IMR-90 (cell line): Measurements from ENCODE around the gene TBX10. TPM values are rescaled to one million over a fixed set of nuclear protein-coding genes. Genes with fewer than 3 reads are reported as not detected.

Experiments
- ATAC-seq: fragments of 200-7000 bp; cut with Tn5 transposase; 2 replicates; pipeline ENCODE4 v1.9.1; 2020; ENCODE audit warnings: low read depth, mild to moderate bottlenecking, moderate library complexity
- BruUV-seq: library from RNA; stranded (reverse); fragments of 400-500 nt; replicated peaks from 2 replicates; lab custom pipeline; 2021; lab: Mats Ljungman, UMichigan
- CTCF ChIA-PET: fragments of 300-600 bp; formaldehyde crosslinking; extraction: SDS; loops from one replicate; lab custom pipeline; 2021; ENCODE audit warnings: antibody characterized with exemption; lab: Yijun Ruan, JAX
- POLR2A ChIA-PET: fragments of 300-600 bp; sonication (Branson Sonifier 250); formaldehyde crosslinking; loops from one replicate; lab custom pipeline; 2022; ENCODE audit warnings: antibody characterized with exemption; ENCODE audit not compliant: unreplicated experiment; lab: Charles Lee
- DNase-seq: peaks from one replicate; pipeline ENCODE4 v3.0.0; 2013
- H2AFZ ChIP-seq: replicated peaks from 2 replicates; pipeline ENCODE3; 2013; ENCODE audit warnings: low read length, mild to moderate bottlenecking; ENCODE audit not compliant: poor library complexity
- H2AK5ac ChIP-seq: 2 replicates; pipeline ENCODE4 v1.6.1; 2013; ENCODE audit warnings: low read depth, low read length, inconsistent platforms
- H2AK9ac ChIP-seq: replicated peaks from 2 replicates; pipeline ENCODE3; 2013; ENCODE audit warnings: mild to moderate bottlenecking, low read depth, low read length, moderate library complexity; ENCODE audit not compliant: poor library complexity
- H2BK120ac ChIP-seq: 2 replicates; pipeline ENCODE4 v1.6.1; 2013; ENCODE audit warnings: low read depth, low read length, inconsistent platforms
- H2BK15ac ChIP-seq: 3 replicates; pipeline ENCODE4 v1.6.1; 2013; ENCODE audit warnings: low read depth, low read length, inconsistent platforms
- H2BK20ac ChIP-seq: 2 replicates; pipeline ENCODE4 v1.6.1; 2013; ENCODE audit warnings: low read depth, mild to moderate bottlenecking, inconsistent platforms, low read length, moderate library complexity
- H2BK5ac ChIP-seq: 2 replicates; pipeline ENCODE4 v1.6.1; 2013; ENCODE audit warnings: mild to moderate bottlenecking, low read depth, low read length, inconsistent platforms; ENCODE audit not compliant: poor library complexity, severe bottlenecking
- H3K14ac ChIP-seq: replicated peaks from 2 replicates; pipeline ENCODE4 v1.6.1; 2013; ENCODE audit warnings: low read depth, low read length, inconsistent platforms
- H3K18ac ChIP-seq: 2 replicates; pipeline ENCODE4 v1.6.1; 2013; ENCODE audit warnings: low read depth, low read length, control low read depth
- H3K23ac ChIP-seq: 2 replicates; pipeline ENCODE4 v1.6.1; 2013; ENCODE audit warnings: low read depth, low read length, inconsistent platforms
- H3K27ac ChIP-seq: 2 replicates; pipeline ENCODE4 v1.5.1; 2013; ENCODE audit warnings: mild to moderate bottlenecking, control low read depth, low read length; ENCODE audit not compliant: insufficient read depth
- H3K27me3 ChIP-seq: 2 replicates; pipeline ENCODE4 v1.6.1; 2013; ENCODE audit warnings: low read length; ENCODE audit not compliant: control insufficient read depth, insufficient read depth
- H3K36me3 ChIP-seq: 2 replicates; pipeline ENCODE4 v1.6.1; 2013; ENCODE audit warnings: low read length, mixed read lengths; ENCODE audit not compliant: control insufficient read depth, insufficient read depth
- H3K4ac ChIP-seq: 2 replicates; pipeline ENCODE4 v1.6.1; 2013; ENCODE audit warnings: low read depth, low read length, inconsistent platforms
- H3K4me1 ChIP-seq: 2 replicates; pipeline ENCODE4 v1.6.1; 2013; ENCODE audit warnings: low read length, mixed read lengths; ENCODE audit not compliant: control insufficient read depth, insufficient read depth
- H3K4me2 ChIP-seq: 2 replicates; pipeline ENCODE4 v1.6.1; 2013; ENCODE audit warnings: low read depth, mild to moderate bottlenecking, control low read depth, low read length, moderate library complexity
- H3K4me3 ChIP-seq: 2 replicates; pipeline ENCODE4 v1.5.1; 2013; ENCODE audit warnings: low read depth, mild to moderate bottlenecking, control low read depth, low read length, moderate library complexity; ENCODE audit not compliant: insufficient read depth
- H3K56ac ChIP-seq: 2 replicates; pipeline ENCODE4 v1.6.1; 2013; ENCODE audit warnings: low read length, inconsistent platforms; ENCODE audit not compliant: insufficient read depth; ENCODE audit errors: extremely low read depth
- H3K79me1 ChIP-seq, 2 experiments: 2 replicates each; pipeline ENCODE4 v1.6.1; 2013; ENCODE audit warnings: low read length in 2 of 2, inconsistent platforms in 1 of 2, low read depth in 1 of 2
- H3K9ac ChIP-seq: 2 replicates; pipeline ENCODE4 v1.6.1; 2013; ENCODE audit warnings: low read depth, low read length, control low read depth
- H3K9me1 ChIP-seq: 2 replicates; pipeline ENCODE4 v1.6.1; 2013; ENCODE audit warnings: low read length, inconsistent platforms; ENCODE audit not compliant: insufficient read depth
- H3K9me3 ChIP-seq: 2 replicates; pipeline ENCODE4 v1.6.1; 2013; ENCODE audit warnings: low read length; ENCODE audit not compliant: control insufficient read depth, insufficient read depth
- H4K20me1 ChIP-seq: 2 replicates; pipeline ENCODE4 v1.6.1; 2013; ENCODE audit warnings: low read length, inconsistent platforms; ENCODE audit not compliant: insufficient read depth
- H4K5ac ChIP-seq: 2 replicates; pipeline ENCODE4 v1.6.1; 2013; ENCODE audit warnings: mild to moderate bottlenecking, low read depth, low read length, control low read depth
- H4K8ac ChIP-seq, 2 experiments: 2 replicates each; pipeline ENCODE4 v1.6.1; 2013; ENCODE audit warnings: low read depth in 2 of 2, low read length in 2 of 2, control low read depth in 1 of 2, inconsistent platforms in 1 of 2
- H4K91ac ChIP-seq: 2 replicates; pipeline ENCODE4 v1.6.1; 2013; ENCODE audit warnings: low read depth, low read length, inconsistent platforms; ENCODE audit not compliant: insufficient read depth
- BHLHE40 ChIP-seq: fragments of 150-350 bp; IDR thresholded peaks from 2 replicates; pipeline ENCODE4 v1.6.1; 2016; ENCODE audit warnings: mild to moderate bottlenecking, low read depth, low read length
- CEBPB ChIP-seq: IDR thresholded peaks from 2 replicates; pipeline ENCODE4 v1.6.1; 2012; ENCODE audit warnings: low read depth, low read length, improper control_type of control experiment
- FOS ChIP-seq: fragments of 150-350 bp; IDR thresholded peaks from 2 replicates; pipeline ENCODE4 v1.6.1; 2016; ENCODE audit warnings: low read depth, low read length
- MAFK ChIP-seq: IDR thresholded peaks from 2 replicates; pipeline ENCODE4 v1.6.1; 2012; ENCODE audit warnings: low read depth, low read length, improper control_type of control experiment
- MAZ ChIP-seq: IDR thresholded peaks from 2 replicates; pipeline ENCODE4 v1.6.1; 2012; ENCODE audit warnings: low read depth, mild to moderate bottlenecking, low read length, improper control_type of control experiment, moderate library complexity, borderline replicate concordance
- POLR2A ChIP-seq: IDR thresholded peaks from 2 replicates; pipeline ENCODE4 v1.6.1; 2012; ENCODE audit warnings: mild to moderate bottlenecking, low read depth, low read length
- RAD21 ChIP-seq: IDR thresholded peaks from 2 replicates; pipeline ENCODE4 v1.6.1; 2012; ENCODE audit warnings: low read length, improper control_type of control experiment
- RCOR1 ChIP-seq: IDR thresholded peaks from 2 replicates; pipeline ENCODE4 v1.6.1; 2012; ENCODE audit warnings: mild to moderate bottlenecking, low read length, improper control_type of control experiment; ENCODE audit not compliant: insufficient replicate concordance
- RFX5 ChIP-seq: IDR thresholded peaks from 2 replicates; pipeline ENCODE4 v1.8.0; 2012; ENCODE audit warnings: low read depth, mild to moderate bottlenecking, low read length, moderate library complexity
- SMC3 ChIP-seq: fragments of 150-350 bp; IDR thresholded peaks from 2 replicates; pipeline ENCODE4 v1.6.1; 2016; ENCODE audit warnings: low read depth, mild to moderate bottlenecking, antibody characterized with exemption, low read length, moderate library complexity
- USF2 ChIP-seq: fragments of 150-350 bp; IDR thresholded peaks from 2 replicates; pipeline ENCODE4 v1.6.1; 2017; ENCODE audit warnings: mild to moderate bottlenecking, antibody characterized with exemption, low read length, low read depth
- WGBS, 2 experiments: methylation state at CpG; one replicate each; pipeline versions ENCODE4 v1.1.5 to v1.1.7; 2013; ENCODE audit warnings: missing lambda C conversion rate in 2 of 2; ENCODE audit not compliant: insufficient read length in 1 of 2; ENCODE audit errors: extremely low coverage in 2 of 2; 5-methylcytosine and 5-hydroxymethylcytosine counted together
- dilution Hi-C: fragments of 300-500 bp; cut with HindIII; formaldehyde crosslinking; loops from one replicate; pipeline ENCODE4 v1.14.3; 2018; ENCODE audit warnings: low sequenced_read_pairs; ENCODE audit not compliant: unreplicated experiment
- in situ Hi-C: fragments of 300-500 bp; cut with MboI; formaldehyde crosslinking; loops from 3 replicates; pipeline ENCODE4 v1.14.3; 2019; ENCODE audit warnings: low sequenced_read_pairs, inconsistent platforms, mixed read lengths
- intact Hi-C: fragments of 100-400 bp; cut with micrococcal nuclease; formaldehyde crosslinking; loops from 2 replicates; pipeline ENCODE4 v1.10.0; 2022
- polyA plus RNA-seq, 3 experiments: library from polyadenylated mRNA; depleted of rRNA; stranded (reverse); fragments of >200 nt; gene quantifications; 2 replicates each; pipeline ENCODE4 v1.2.3, GENCODE V29; 2012; ENCODE audit warnings: low replicate concordance in 1 of 3
- total RNA-seq: library from RNA; depleted of rRNA; stranded (reverse); fragments of >200 nt; gene quantifications from 2 replicates; pipeline ENCODE4 v1.2.3, GENCODE V29; 2012
- TF ChIP-seq, protein P1 (sequence below): conservative IDR thresholded peaks from 2 replicates; pipeline ENCODE4 v1.5.1; 2012; ENCODE audit warnings: mild to moderate bottlenecking, low read depth, low read length, improper control_type of control experiment

The TBX10 gene
- total and polyA plus RNA-seq, 2 of the 4 experiments (the other 2 are of a cell fraction) = not detected

DNA sequence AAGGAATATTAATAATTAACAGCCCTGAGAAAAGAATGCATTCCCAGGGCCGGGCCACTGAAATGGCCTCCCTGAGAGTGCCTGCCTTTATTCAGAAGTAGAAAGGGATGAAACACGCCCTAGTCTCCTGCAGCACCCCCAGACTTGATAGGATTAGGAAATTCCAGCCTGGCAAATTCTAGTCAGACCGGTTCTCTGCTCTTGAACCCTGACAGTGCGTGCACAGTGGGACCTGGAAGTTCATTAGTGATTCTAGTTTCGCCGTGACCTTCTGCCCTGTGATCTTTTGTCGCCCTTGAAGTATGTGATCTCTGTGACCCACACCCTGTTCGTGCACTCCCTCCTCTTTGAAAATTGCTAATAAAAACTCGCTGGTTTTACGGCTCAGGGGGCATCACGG is 58.1 kb downstream of the TBX10 start:
- Histone ChIP-seq H3K9me1 (peaks cover 16% of the 10 kb centered on the region), H4K5ac (no peak overlapping the region), H3K4me3 (no peak overlapping the region), H4K91ac (no peak overlapping the region), H3K4ac (no peak overlapping the region), H3K23ac (no peak overlapping the region), H3K4me1 (peaks cover 14% of the 10 kb centered on the region), H2BK5ac (no peak overlapping the region), H3K4me2 (no peak overlapping the region), H4K20me1 (peaks cover 23% of the 10 kb centered on the region), H3K79me1 (peaks cover 12 to 34% of the 10 kb centered on the region in 2 experiments), H2BK120ac (no peak overlapping the region), H3K56ac (no peak overlapping the region), H4K8ac (no peak overlapping the region), H3K27ac (no peak overlapping the region), H3K9me3 (no peaks in the 10 kb centered on the region), H2BK20ac (no peak overlapping the region), H2BK15ac (no peak overlapping the region), H2AK5ac (no peak overlapping the region), H3K36me3 (peaks cover 15% of the 10 kb centered on the region), H2AK9ac (no peak overlapping the region), H2AFZ (no peak overlapping the region), H3K9ac (no peak overlapping the region), H3K14ac (no peak overlapping the region), H3K27me3 (peaks cover 26% of the 10 kb centered on the region), H3K18ac (no peak overlapping the region)
- DNase-seq (no peak), ATAC-seq (no peak)
- BruUV-seq = no TSS peak
- CTCF ChIA-PET = no interaction called here
- intact Hi-C loops = no loop called here
- WGBS, 2 experiments = 35% methylated on average over 6 of the region's 11 CpGs; no CpG with 5 or more reads in 1 of the 2 experiments
- dilution Hi-C loops = no loop called here
- TF ChIP-seq RCOR1 (no peak), FOS (no peak), POLR2A (no peak), SMC3 (no peak), CEBPB (no peak), RAD21 (no peak), MAFK (no peak), USF2 (no peak), RFX5 (no peak), MAZ (no peak), BHLHE40 (no peak)
- TF ChIP-seq, protein P1, sequence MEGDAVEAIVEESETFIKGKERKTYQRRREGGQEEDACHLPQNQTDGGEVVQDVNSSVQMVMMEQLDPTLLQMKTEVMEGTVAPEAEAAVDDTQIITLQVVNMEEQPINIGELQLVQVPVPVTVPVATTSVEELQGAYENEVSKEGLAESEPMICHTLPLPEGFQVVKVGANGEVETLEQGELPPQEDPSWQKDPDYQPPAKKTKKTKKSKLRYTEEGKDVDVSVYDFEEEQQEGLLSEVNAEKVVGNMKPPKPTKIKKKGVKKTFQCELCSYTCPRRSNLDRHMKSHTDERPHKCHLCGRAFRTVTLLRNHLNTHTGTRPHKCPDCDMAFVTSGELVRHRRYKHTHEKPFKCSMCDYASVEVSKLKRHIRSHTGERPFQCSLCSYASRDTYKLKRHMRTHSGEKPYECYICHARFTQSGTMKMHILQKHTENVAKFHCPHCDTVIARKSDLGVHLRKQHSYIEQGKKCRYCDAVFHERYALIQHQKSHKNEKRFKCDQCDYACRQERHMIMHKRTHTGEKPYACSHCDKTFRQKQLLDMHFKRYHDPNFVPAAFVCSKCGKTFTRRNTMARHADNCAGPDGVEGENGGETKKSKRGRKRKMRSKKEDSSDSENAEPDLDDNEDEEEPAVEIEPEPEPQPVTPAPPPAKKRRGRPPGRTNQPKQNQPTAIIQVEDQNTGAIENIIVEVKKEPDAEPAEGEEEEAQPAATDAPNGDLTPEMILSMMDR = no peak
- in situ Hi-C loops = no loop called here
- POLR2A ChIA-PET = no interaction called here
